ENCODE results near the gene TM7SF2. TPM values are rescaled to one million over a fixed set of nuclear protein-coding genes. Genes with fewer than 3 reads are reported as not detected.

TM7SF2 gene
- total and polyA plus RNA-seq, 11 donors = 17.6 to 752 (median 74.6) TPM

DNA sequence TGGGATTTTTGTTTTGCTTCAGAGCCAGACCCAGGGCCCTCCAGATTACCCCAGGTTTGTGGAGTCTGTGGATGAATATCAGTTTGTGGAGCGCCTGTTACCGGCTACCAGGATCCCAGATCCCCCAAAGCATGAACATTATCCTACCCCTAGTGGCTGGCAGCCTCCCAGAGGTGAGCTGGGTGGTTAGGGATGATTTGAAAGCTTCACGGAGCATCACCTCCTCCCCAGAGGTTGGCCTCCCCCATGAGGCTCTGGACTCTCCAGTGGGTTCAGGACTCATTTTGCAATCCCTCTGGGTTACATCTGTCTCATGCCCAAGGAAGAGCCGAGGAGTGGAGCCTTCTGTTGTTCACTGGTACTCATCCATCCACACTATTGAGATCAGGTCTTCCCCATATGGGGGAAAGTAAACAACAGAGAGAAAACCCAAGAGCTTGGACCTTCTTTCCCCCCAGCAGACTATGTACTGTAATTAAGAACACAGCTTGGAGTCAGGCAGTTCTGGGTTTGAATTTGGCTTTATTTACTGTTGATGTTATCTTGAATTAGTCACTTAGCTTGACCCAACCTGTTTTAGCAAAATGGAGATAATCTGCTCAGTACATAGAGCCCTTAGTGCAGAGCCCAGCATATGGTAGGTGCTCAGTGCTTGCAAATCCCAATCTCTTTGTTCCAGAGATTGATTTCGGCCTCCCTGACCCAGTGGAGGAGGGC lies 13.0 kb downstream of the TM7SF2 start:
- TF ChIP-seq, protein P1, sequence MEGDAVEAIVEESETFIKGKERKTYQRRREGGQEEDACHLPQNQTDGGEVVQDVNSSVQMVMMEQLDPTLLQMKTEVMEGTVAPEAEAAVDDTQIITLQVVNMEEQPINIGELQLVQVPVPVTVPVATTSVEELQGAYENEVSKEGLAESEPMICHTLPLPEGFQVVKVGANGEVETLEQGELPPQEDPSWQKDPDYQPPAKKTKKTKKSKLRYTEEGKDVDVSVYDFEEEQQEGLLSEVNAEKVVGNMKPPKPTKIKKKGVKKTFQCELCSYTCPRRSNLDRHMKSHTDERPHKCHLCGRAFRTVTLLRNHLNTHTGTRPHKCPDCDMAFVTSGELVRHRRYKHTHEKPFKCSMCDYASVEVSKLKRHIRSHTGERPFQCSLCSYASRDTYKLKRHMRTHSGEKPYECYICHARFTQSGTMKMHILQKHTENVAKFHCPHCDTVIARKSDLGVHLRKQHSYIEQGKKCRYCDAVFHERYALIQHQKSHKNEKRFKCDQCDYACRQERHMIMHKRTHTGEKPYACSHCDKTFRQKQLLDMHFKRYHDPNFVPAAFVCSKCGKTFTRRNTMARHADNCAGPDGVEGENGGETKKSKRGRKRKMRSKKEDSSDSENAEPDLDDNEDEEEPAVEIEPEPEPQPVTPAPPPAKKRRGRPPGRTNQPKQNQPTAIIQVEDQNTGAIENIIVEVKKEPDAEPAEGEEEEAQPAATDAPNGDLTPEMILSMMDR (IDR thresholded peaks at IDR 0.05) = no peak
- no peak for TF ChIP-seq POLR2A (IDR thresholded peaks at IDR 0.05)
- 86 to 93% (median 91%) methylated on average over 5 of the region's 5 CpGs for WGBS, 4 donors
- Histone ChIP-seq H3K4me3 (no peak overlapping the region), H3K9me3 (no peaks in the 10 kb centered on the region), H3K36me3 (peaks cover 0 to 73% (median 69%) of the 10 kb centered on the region in 9 donors), H3K4me1 (peaks cover 0 to 29% (median 20%) of the 10 kb centered on the region in 12 donors), H3K27ac (no peak overlapping the region), H3K27me3 (no peaks in the 10 kb centered on the region)
- no peak for DNase-seq
- intact Hi-C loops (cut with DNase I) = loop anchor here in 3 of 10 donors (5.0 to 10.0 kb wide), 2 partner anchors 58 to 200 kb away; partner anchors contain the start of genes CAPN1 (in 2 of the 3) and PPP2R5B (in 1 of the 3)
- no peak for ATAC-seq

DNA sequence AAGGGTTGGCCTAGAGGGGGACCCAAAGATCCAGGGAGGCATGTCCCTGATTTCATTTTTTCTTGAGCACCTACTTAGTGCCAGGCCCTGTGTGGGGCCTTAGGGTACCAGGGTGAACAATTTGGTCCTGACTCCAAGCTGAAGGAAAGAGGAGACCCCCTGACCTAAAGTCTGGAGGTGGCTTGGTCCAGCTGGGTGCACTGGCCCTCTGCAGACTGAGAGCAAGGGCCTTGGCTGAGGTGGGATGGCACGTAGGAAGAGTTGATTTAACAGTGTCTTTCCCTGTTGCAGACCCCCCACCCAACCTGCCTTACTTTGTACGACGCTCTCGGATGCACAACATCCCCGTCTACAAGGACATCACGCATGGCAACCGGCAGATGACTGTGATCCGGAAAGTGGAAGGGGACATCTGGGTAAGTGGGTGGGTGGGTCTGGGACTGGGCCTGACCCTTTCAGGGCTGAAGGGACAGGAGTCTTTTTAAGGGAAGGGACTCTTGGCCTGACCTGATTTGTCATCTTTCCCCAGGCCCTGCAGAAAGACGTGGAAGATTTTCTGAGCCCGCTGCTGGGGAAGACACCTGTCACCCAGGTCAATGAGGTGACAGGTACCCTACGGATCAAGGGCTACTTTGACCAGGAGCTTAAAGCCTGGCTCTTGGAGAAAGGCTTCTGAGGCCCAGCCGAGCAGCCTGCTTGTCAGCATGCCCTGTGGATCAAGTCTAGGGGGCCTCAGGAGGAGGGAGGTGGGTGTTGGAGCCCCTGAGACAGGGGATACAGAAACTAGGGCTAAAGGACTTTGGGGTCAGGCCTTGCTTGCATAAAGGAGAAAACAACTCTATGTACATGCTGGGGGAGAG lies 13.8 kb downstream of the TM7SF2 start:
- peaks cover 0 to 24% (median 19%) of the 10 kb centered on the region in 12 donors for H3K4me1 ChIP-seq
- no peak overlapping the region for H3K4me3 ChIP-seq
- no peaks in the 10 kb centered on the region for H3K27me3 ChIP-seq
- H3K27ac ChIP-seq = no peak overlapping the region
- ATAC-seq (no peak), DNase-seq (no peak)
- intact Hi-C loops (cut with DNase I) = loop anchor here in 1 of 10 donors (10.0 kb wide), 1 partner anchor 201 kb away; the partner anchor contains the start of gene PPP2R5B
- TF ChIP-seq, protein P1 (IDR thresholded peaks at IDR 0.05) = no peak
- TF ChIP-seq POLR2A (IDR thresholded peaks at IDR 0.05) = no peak
- peaks cover 0 to 73% (median 69%) of the 10 kb centered on the region in 9 donors for H3K36me3 ChIP-seq
- WGBS, 4 donors = 88 to 93% (median 91%) methylated on average over 12 of the region's 12 CpGs
- no peaks in the 10 kb centered on the region for H3K9me3 ChIP-seq

DNA sequence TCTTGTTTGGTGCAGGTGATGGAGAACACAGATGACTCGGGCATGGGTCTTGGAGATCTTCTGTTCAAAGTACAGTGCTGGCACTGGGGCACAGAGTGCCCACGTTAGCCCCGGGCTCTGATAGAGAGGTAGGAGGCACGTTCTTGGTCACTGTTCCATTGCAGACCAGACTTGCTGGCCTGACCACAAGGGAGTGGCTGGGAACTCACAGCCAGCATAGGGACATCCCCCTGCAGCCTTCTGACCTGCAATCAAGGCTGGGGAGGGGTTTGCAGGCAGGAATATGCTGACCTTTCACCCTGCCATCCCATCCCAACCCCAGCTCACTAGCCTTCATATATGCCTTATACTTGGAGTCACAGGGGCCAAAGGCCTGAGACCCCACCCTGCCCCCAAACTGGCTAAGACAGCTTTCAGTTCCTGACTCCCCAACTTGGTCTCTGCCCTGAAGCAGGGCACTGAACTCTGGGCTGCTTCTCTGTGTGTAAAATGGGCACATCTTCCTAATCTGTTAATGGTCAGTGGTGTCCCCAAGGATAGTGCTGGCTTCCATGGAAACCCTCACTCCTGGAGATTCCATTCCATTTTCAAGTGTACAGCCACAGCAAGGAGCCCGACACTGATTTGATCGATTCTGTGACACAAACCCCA lies 15.1 kb downstream of the TM7SF2 start:
- intact Hi-C loops (cut with DNase I) = loop anchor here in 1 of 10 donors (10.0 kb wide), 1 partner anchor 202 kb away; the partner anchor contains the start of gene PPP2R5B
- Histone ChIP-seq H3K36me3 (peaks cover 0 to 78% (median 74%) of the 10 kb centered on the region in 9 donors), H3K4me3 (no peak overlapping the region), H3K27me3 (no peaks in the 10 kb centered on the region), H3K9me3 (no peaks in the 10 kb centered on the region), H3K27ac (no peak overlapping the region), H3K4me1 (peaks cover 0 to 12% (median 9%) of the 10 kb centered on the region in 12 donors)
- TF ChIP-seq, protein P1 (IDR thresholded peaks at IDR 0.05) = no peak
- TF ChIP-seq POLR2A (IDR thresholded peaks at IDR 0.05) = no peak
- ATAC-seq = no peak
- peak in 1 of 5 donors; percentile 14 for DNase-seq
- WGBS, 4 donors = 79 to 87% (median 81%) methylated on average over 6 of the region's 6 CpGs

All from heart left ventricle (tissue), 16 donors.